A549 treated with ZK216348 at 1 μM for 4 hours (cell line): Measurements from ENCODE around the gene STRA6. TPM values are rescaled to one million over a fixed set of nuclear protein-coding genes. Genes with fewer than 3 reads are reported as not detected.

Experiments
- total RNA-seq: library from RNA; stranded (reverse); fragments of 200-300 nt; extraction: Qiagen RNA extraction; gene quantifications from 5 replicates; pipeline ENCODE4 v1.2.3, GENCODE V29; 2022; ENCODE audit warnings: low read depth

STRA6 gene
- total RNA-seq, result 39.9 to 95.5 TPM (median 71.4 TPM) in 5 replicates

GRCh38 chr15:74202452-74203401, at the start of gene STRA6:
TSS of gene STRA6 (minus strand) at chr15:74202787. CDS start at chr15:74202267, 520 bp downstream.

GRCh38 chr15:74235962-74236361, 33.4 kb upstream of the STRA6 start, which contains the start of gene CCDC33:
TSS of gene CCDC33 (plus strand) at chr15:74236326. CDS start at chr15:74236720, 394 bp downstream.

GRCh38 chr15:74173380-74174218, 29.0 kb downstream of the STRA6 start, which contains the start of gene ISLR:
TSS of gene ISLR (plus strand) at chr15:74173710. CDS start at chr15:74174859, 1,149 bp downstream.

GRCh38 chr15:74130155-74130848, 72.3 kb downstream of the STRA6 start, which contains the start of gene ISLR2:
TSS of gene ISLR2 (plus strand) at chr15:74130586. CDS start at chr15:74132755, 2,169 bp downstream.

Other genes with a start within 250 kb of the STRA6 start
- gene STOML1, start 210.5 kb downstream of the STRA6 start, total RNA-seq, result 7.5 to 13.3 TPM (median 11.3 TPM) in 5 replicates
- gene PML, start 208.1 kb downstream of the STRA6 start, total RNA-seq, result 10.4 to 16.4 TPM (median 14.7 TPM) in 5 replicates
- gene GOLGA6A, start 120.2 kb downstream of the STRA6 start, total RNA-seq, result 0.06 TPM in 1 of 5 replicates, not detected in the others
- gene ISLR2, start 72.2 kb downstream of the STRA6 start, total RNA-seq, result 0.07 to 0.26 TPM (median 0.21 TPM) in 5 replicates
- 0.24 to 0.41 TPM (median 0.33 TPM) in 4 of 5 replicates, not detected in the other for gene ISLR, start 29.1 kb downstream of the STRA6 start, total RNA-seq
- gene CCDC33, start 33.5 kb upstream of the STRA6 start, total RNA-seq, result 5.7 to 8.6 TPM (median 7.2 TPM) in 5 replicates
- gene CYP11A1, start 164.9 kb upstream of the STRA6 start, total RNA-seq, result not detected in 5 replicates
- 1.9 to 2.7 TPM (median 2.1 TPM) in 5 replicates for gene SEMA7A, start 231.2 kb upstream of the STRA6 start, total RNA-seq